Activated CD4-positive, CD25-positive, alpha-beta regulatory T cell treated with anti-CD3 and anti-CD28 coated beads, Interleukin-2, amount 50 U/mL, for 24 hours (primary cell): ENCODE data around the gene SH3RF3.

Experiments used
- ATAC-seq, 2 donors: fragments of 150-1000 bp; cut with Tn5 transposase; one replicate each; pipeline ENCODE4 v1.10.0; 2021; ENCODE audit warnings: mild to moderate bottlenecking in 1 of 2, moderate library complexity in 1 of 2

Gene SH3RF3

GRCh38 chr2:109486711-109487535 is 357.9 kb downstream of the SH3RF3 start:
- ATAC-seq = no peak

- ATAC-seq = no peak
Measured at GRCh38 chr2:109487536-109487869, 358.5 kb downstream of the SH3RF3 start.

- ATAC-seq = no peak
Measured at GRCh38 chr2:109487871-109488655, 359.1 kb downstream of the SH3RF3 start.

GRCh38 chr2:109489296-109489695 is 360.3 kb downstream of the SH3RF3 start:
- no peak for ATAC-seq

- no peak for ATAC-seq
Measured at GRCh38 chr2:109493176-109493935, 364.4 kb downstream of the SH3RF3 start.

GRCh38 chr2:109494351-109494750 is 365.3 kb downstream of the SH3RF3 start:
- ATAC-seq = no peak

GRCh38 chr2:109497463-109497862 is 368.5 kb downstream of the SH3RF3 start:
- no peak for ATAC-seq

- no peak for ATAC-seq
Measured at GRCh38 chr2:109497911-109498870, 369.2 kb downstream of the SH3RF3 start.

GRCh38 chr2:109498906-109499305 is 369.9 kb downstream of the SH3RF3 start:
- no peak for ATAC-seq

- no peak for ATAC-seq
Measured at GRCh38 chr2:109499566-109499965, 370.6 kb downstream of the SH3RF3 start.

- ATAC-seq = no peak
Measured at GRCh38 chr2:109500910-109501309, 371.9 kb downstream of the SH3RF3 start.

GRCh38 chr2:109501461-109501860 is 372.5 kb downstream of the SH3RF3 start:
- ATAC-seq = no peak

GRCh38 chr2:109503191-109503590 is 374.2 kb downstream of the SH3RF3 start:
- ATAC-seq = no peak

GRCh38 chr2:109507217-109507616 is 378.2 kb downstream of the SH3RF3 start:
- ATAC-seq = no peak

GRCh38 chr2:109507828-109508227 is 378.8 kb downstream of the SH3RF3 start:
- ATAC-seq = no peak

- ATAC-seq = no peak
Measured at GRCh38 chr2:109508556-109508955, 379.6 kb downstream of the SH3RF3 start.

GRCh38 chr2:109510136-109511028 is 381.4 kb downstream of the SH3RF3 start:
- peak; percentile 50 to 53 for ATAC-seq

GRCh38 chr2:109511168-109511567 is 382.2 kb downstream of the SH3RF3 start:
- ATAC-seq = no peak

- no peak for ATAC-seq
Measured at GRCh38 chr2:109512076-109512475, 383.1 kb downstream of the SH3RF3 start.

- no peak for ATAC-seq
Measured at GRCh38 chr2:109513230-109513629, 384.2 kb downstream of the SH3RF3 start.
